ENCODE results near the gene ZNF773.
"Not testable (repeated sequence)": the region's sequence is repeated elsewhere in the genome, so short reads cannot be mapped to it uniquely, and the experiment has no call there.

Gene ZNF773

DNA sequence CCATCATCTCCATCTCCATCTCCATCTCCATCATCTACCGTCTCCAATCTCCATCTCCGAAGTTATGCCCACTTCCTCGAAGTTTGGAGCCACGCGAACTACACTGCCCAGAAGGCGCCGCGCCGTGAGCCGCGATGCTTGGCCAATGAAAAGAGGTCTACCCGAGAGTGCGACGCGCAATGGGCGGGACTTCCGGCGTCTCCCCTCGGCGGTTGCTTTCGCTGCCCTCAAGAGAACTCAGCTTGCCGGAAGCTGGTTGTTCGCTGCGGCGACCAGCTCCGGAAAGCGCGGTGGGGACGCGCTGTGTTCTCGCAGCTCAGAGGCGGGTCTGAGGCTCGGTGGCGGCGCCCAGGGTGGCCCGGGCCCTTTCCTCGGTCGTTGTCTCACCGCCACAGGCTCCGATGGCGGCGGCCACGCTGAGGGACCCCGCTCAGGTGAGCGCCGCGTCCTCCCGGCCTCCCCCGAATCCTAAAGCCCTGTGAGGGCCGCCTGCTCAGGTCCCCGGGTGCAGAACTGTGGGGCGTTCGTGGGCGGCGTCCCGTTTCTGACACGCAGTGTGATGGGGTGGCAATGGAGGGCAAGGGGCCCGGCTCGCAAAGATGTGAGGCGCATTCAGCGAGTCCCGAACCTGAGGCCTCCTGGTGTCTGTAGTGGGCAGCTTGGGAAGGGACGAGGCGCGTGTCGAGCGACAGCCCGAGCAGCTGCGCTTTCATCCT lies at the start of gene ZNF773:
Gene ZNF773 (plus strand): TSS at position 259 of the 716 bp plus-strand sequence. CDS start 143 bp downstream, at position 402.
- not testable (repeated sequence) for FAIRE-seq
- DNase-seq (ENCODE audit: insufficient read length, low spot score) = peak; percentile 80

DNA sequence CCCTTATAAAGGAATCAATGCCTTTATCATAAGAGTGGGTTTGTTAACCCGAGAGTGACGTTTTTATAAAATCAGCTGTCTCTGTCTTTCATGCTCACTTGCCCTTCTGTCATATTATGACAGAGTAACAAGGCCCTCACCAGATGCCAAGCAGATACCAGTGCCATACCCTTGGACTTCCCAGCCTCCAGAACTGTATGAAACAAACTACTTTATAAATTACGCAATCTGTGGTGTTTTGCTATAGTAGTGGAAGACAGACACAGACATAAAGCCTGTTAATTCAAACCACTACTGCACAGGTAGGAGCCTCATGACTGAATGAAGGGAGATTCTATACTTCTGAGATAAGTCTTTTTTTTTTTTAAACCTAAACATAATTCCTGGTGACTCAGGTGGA lies 47.4 kb upstream of the ZNF773 start:
- TF ChIP-seq, protein P1, sequence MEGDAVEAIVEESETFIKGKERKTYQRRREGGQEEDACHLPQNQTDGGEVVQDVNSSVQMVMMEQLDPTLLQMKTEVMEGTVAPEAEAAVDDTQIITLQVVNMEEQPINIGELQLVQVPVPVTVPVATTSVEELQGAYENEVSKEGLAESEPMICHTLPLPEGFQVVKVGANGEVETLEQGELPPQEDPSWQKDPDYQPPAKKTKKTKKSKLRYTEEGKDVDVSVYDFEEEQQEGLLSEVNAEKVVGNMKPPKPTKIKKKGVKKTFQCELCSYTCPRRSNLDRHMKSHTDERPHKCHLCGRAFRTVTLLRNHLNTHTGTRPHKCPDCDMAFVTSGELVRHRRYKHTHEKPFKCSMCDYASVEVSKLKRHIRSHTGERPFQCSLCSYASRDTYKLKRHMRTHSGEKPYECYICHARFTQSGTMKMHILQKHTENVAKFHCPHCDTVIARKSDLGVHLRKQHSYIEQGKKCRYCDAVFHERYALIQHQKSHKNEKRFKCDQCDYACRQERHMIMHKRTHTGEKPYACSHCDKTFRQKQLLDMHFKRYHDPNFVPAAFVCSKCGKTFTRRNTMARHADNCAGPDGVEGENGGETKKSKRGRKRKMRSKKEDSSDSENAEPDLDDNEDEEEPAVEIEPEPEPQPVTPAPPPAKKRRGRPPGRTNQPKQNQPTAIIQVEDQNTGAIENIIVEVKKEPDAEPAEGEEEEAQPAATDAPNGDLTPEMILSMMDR (IDR thresholded peaks at IDR 0.05; ENCODE audit: insufficient read depth, missing control alignments) = no peak
- no peak for FAIRE-seq
- DNase-seq (ENCODE audit: insufficient read length, low spot score) = no peak

DNA sequence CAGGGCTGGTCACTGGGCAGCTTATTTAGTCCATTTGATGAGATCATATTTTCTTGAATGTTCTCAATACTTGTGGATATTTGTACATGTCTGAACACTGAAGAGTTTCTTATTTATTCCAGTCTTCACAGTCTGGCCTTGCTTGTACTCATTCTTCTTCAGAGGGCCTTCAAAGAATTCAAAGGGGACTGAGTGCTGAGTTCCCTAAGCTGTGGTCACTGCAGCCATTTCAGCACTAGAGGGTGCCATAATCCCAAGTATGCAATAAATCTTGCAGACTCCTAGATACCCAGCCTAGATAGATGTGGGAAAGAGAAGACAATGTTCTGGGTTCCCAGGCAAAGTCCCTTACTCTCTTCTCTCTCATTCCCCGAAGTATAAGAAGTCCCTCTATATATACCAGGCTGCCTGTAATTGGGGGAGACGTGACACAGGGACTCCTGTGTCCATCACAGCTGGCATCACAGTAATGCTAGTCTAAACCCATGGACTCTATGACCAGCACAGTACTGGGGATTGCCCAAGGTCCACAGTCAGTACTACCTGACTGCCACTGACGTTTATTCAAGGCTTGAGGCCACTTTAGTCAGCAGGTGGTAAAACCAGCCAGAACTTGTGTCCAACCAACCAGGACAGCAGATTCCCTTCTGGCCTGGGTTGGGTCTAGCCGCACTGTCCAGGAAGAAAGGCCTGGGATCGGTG lies 33.9 kb upstream of the ZNF773 start:
- FAIRE-seq = no peak
- DNase-seq (ENCODE audit: insufficient read length, low spot score) = no peak
- TF ChIP-seq, protein P1 (IDR thresholded peaks at IDR 0.05; ENCODE audit: insufficient read depth, missing control alignments) = peak; percentile 35

DNA sequence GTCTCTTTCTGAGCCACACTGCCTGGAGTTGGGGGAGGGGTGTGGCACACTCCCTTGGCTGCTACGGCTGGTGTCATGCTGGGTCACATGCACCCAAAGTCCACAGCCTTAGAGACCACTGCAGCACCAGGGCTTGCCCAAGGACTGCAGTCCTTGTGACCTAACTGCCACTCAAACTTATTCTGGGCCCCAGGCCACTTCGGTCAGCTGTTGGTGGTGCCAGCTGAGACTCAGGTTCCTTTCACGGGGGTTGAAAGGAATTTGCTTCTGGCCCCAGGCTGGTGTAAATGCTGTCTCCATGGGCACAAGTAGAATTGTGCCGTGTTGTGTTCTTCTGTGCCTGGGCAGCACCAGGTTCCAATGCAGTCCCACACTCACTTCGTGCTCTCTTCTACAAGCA lies 33.2 kb upstream of the ZNF773 start:
- no peak for FAIRE-seq
- DNase-seq (ENCODE audit: insufficient read length, low spot score) = no peak
- TF ChIP-seq, protein P1 (IDR thresholded peaks at IDR 0.05; ENCODE audit: insufficient read depth, missing control alignments) = no peak

DNA sequence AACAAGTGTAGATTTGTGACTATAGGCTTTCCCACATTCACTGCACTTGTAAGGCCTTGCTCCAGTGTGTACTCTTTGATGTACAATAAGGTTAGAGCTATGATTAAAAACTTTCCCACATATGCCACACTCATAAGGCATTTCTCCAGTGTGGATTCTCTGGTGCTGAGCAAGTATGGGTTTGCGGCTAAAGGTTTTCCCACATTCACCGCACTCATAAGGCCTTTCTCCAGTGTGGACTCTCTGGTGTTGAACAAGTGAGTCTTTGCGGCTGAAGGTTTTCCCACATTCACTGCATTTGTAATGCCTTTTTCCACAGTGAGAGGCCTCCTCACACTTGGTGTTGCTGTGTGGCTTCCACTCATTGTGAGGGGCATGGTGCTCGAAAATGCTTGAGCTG lies 26.1 kb upstream of the ZNF773 start:
- TF ChIP-seq, protein P1 (IDR thresholded peaks at IDR 0.05; ENCODE audit: insufficient read depth, missing control alignments) = no peak
- FAIRE-seq = no peak
- no peak for DNase-seq (ENCODE audit: insufficient read length, low spot score)

DNA sequence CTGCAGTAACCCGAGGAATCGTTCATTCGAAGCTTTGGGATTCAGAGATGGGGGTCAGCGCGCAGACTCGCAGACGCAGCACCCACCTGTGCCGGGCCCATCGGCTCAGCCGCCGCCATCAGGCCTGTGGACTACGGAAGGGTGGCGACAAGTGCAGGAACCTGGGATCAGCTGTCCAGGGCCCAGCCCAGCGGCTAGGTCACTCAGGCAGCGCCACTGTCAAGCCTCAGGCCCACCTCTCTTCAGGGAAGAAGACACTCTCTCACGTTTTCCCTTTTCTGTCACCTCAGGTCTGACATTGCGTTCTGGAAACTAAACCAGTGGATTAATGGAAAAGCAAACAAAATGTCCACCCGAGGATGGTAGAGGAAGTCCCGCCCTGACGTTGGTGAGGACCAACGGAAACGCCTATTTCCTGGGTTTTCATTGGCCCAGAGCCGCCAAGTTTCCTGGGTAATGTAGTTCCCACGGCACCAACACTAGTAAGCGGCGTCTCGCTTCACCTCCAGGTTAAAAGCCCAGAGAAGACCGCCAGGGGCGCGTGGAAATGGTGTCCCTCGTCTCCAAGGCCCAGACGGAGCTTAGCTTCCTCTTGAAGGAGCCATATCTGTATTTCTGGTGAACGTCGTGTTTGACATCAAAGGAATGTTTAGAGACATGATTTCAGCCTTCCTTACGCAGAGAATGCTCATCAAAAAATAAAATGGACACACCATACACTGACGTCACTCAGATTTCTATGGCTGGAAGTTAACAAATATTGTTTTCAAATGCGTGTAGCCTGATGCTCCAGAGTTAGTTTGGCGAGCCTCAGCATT lies 22.3 kb upstream of the ZNF773 start, which contains the start of gene ZNF772:
Gene ZNF772 (minus strand): TSS at position 376 of the 818 bp plus-strand sequence. CDS start 257 bp downstream, at position 119.
- FAIRE-seq = peak; percentile 90
- TF ChIP-seq, protein P1 (IDR thresholded peaks at IDR 0.05; ENCODE audit: insufficient read depth, missing control alignments) = peak; percentile 36
- peak; percentile 77 for DNase-seq (ENCODE audit: insufficient read length, low spot score)

DNA sequence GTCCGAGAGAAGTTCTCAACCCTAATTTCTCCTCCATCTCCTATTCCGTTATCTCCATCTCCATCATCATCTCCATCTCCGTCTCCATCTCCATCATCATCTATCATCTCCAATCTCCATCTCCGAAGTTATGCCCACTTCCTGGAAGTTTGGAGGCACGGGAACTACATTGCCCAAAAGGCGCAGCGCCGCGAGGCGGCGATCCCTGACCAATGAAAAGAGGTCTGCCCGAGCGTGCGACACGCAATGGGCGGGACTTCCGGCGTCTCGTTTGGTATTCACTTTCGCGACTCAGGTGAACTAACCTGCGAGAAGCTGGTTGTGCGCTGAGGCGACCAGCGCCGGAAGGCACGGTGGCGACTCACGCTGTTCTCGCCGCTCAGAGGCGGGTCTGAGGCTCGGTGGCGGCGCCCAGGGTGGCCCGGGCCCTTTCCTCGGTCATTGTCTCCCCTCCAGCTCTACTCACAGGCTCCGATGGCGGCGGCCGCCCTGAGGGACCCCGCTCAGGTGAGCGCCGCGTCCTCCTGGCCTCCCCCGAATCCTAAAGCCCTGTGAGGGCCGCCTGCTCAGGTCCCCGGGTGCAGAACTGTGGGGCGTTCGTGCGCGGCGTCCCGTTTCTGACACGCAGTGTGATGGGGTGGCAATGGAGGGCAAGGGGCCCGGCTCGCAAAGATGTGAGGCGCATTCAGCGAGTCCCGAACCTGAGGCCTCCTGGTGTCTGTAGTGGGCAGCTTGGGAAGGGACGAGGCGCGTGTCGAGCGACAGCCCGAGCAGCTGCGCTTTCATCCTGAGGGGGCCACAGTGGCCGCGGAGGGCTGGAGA lies 12.1 kb upstream of the ZNF773 start, which contains the start of gene ZNF419:
Gene ZNF419 (plus strand): TSS at position 274 of the 822 bp plus-strand sequence. CDS start 201 bp downstream, at position 475.
- not testable (repeated sequence) for FAIRE-seq
- peak; percentile 50 for DNase-seq (ENCODE audit: insufficient read length, low spot score)

DNA sequence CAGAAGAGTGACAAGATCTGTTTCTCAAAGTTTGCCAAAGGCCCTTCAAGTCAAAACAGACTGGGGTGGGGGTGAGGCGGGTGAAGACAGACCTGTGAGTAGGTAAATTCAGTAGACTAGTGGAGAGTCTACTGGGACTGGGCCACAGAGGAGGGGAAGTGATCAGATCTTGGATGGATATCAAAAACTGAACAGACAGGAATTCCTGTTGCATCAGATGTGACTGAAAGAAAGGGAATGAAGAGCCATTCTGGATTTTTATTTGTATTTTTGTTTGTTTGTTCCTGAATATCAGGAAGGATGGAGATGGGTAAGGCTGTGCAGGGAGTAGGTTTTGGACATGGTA lies 11.5 kb upstream of the ZNF773 start:
- not testable (repeated sequence) for FAIRE-seq

DNA sequence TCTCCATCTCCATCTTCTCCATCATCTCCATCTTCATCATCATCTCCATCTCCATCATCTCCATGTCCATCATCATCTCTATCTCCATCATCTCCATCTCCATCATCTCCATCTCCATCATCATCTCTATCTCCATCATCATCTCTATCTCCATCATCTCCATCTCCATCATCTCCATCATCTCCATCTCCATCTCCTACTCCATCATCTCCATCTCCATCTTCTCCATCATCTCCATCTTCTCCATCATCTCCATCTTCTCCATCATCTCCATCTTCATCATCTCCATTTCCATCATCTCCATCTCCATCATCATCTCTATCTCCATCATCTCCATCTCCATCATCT lies 432 bp upstream of the ZNF773 start:
- FAIRE-seq; DNase-seq (ENCODE audit: insufficient read length, low spot score): not testable (repeated sequence)

More for the DNA sequence above, 11.5 kb upstream of the ZNF773 start:
- not testable (repeated sequence) for DNase-seq (ENCODE audit: insufficient read length, low spot score)

DNA sequence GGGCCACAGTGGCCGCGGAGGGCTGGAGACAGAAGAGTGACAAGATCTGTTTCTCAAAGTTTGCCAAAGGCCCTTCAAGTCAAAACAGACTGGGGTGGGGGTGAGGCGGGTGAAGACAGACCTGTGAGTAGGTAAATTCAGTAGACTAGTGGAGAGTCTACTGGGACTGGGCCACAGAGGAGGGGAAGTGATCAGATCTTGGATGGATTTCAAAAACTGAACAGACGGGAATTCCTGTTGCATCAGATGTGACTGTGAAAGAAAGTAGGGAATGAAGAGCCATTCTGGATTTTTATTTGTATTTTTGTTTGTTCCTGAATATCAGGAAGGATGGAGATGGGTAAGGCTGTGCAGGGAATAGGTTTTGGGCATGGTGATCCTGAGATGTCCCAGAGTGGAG lies 662 bp downstream of the ZNF773 start:
- not testable (repeated sequence) for DNase-seq (ENCODE audit: insufficient read length, low spot score); FAIRE-seq

Data from D721Med (cell line).